ENCODE data around the gene DSCAM.

- TF ChIP-seq CTCF (IDR thresholded peaks at IDR 0.05) (no peak), POLR2A (IDR thresholded peaks at IDR 0.05) (no peak)
Observed at GRCh38 chr21:40795313-40795712, 51.6 kb downstream of the DSCAM start.
